Measurements from ENCODE around the gene CFAP57. TPM values are rescaled to one million over a fixed set of nuclear protein-coding genes. Genes with fewer than 3 reads are reported as not detected.

The CFAP57 gene
- polyA plus RNA-seq, 1 experiment = 0.27 TPM

DNA sequence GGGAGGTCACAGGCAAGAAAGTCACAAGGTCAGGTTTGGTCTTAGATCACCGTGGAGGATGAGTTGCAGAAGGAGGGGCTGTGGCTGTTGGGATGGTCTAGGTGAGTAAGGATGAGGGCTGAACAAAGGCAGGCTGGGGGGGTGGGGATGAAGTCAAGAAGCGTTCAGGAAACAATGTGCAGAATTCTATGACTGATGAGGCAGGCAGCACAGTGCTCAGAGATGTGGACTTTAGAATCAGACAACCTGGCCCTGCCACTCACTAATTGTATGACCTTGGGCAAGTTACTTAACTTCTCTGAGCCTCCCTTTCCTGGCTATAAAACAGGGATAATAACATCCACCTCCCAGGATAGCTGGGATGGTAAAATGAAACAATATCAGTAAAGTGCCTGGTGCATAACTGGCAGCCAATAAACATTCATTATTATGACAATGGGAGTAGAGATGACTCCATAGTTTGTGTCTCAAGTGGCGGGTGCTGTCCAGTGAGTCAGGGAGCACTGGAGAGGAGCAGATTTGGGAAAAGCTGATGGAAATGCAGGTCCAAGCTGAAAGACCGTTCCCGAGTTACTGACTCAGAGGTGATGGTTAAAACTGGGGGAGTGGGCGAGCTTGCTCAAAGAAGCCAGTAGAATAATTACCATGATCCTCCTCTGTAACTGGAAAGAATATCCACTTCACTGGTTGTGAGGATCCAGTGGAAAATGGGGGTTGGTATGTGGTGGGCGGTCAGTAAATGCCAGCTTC is 130.8 kb downstream of the CFAP57 start:
- no peak for DNase-seq (ENCODE audit: low read depth)
- POLR2A ChIA-PET = no interaction called here

DNA sequence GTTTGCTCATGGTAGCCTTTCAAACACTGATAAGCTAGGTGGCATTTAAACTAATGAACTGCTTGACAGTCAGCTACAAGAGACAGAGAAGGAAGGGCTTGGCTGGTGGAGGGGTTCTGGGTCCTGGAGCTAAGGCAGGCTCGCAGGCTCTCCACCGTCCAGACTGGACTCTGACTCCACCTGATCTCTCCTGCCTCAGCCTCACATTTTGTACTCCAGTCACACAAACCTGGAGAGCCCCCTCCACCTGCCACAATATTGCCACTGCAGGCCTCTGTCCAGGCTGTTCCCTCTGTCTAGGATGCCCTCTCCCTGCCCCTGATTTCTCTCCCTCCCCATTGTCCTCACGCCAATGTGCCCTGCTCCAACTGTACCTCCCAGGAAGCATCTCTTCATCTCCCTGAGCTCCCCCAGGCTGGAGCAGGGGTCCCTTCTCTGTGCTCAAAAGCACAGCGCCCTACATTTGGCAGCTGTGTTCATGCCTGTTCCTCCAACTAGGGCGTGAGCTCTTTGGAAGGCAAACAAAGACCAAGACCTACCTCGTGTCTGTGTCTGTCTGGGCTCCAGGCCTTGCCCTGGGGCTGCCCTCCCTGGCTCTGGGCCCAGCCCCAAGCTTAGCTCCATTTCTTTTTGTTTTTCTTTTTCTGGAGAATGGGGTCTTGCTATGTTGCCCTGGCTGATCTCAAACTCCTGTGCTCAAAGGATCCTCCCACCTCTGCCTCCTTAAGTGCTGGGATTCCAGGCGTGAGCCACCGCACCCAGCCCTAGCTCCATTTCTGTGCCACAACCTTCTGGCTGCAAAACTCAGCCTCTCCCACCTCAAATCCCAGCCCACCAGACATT is 131.6 kb downstream of the CFAP57 start:
- ChIA-PET CTCF (interaction anchor here (0.6 to 1.2 kb wide), 3 partner anchors 9 to 594 kb away, joined by 3 read pairs; no protein-coding TSS in a partner anchor), POLR2A (no interaction called here)
- TF ChIP-seq CTCF (IDR thresholded peaks at IDR 0.05; ENCODE audit: insufficient read depth, low read depth, low read length) = no peak
- H3K4me3 ChIP-seq (ENCODE audit: low read depth, low read length) = no peak overlapping the region
- no peaks in the 10 kb centered on the region for H3K36me3 ChIP-seq (ENCODE audit: control insufficient read depth, insufficient read depth, low read length)
- DNase-seq (ENCODE audit: low read depth) = no peak
- peaks cover 1% of the 10 kb centered on the region; the same call in 1 of the 2 replicates for H3K27me3 ChIP-seq (ENCODE audit: control insufficient read depth, insufficient read depth, low read length)

More for the DNA sequence above, 130.8 kb downstream of the CFAP57 start:
- Histone ChIP-seq H3K36me3 (ENCODE audit: control insufficient read depth, insufficient read depth, low read length) (no peaks in the 10 kb centered on the region), H3K27me3 (ENCODE audit: control insufficient read depth, insufficient read depth, low read length) (peaks cover 1% of the 10 kb centered on the region; the same call in 1 of the 2 replicates), H3K4me3 (ENCODE audit: low read depth, low read length) (no peak overlapping the region)
- TF ChIP-seq CTCF (IDR thresholded peaks at IDR 0.05; ENCODE audit: insufficient read depth, low read depth, low read length) = no peak
- CTCF ChIA-PET = interaction anchor here (1.2 kb wide), 1 partner anchor 9 kb away, joined by 3 read pairs; no protein-coding TSS in a partner anchor

Small RNAs within 50 kb of the gene (small RNA-seq; reads per million reads assigned to genes)
- not detected for gene RNA5SP46 (ENCODE audit: insufficient read length, low read depth, low replicate concordance)

Other genes with a start within 250 kb of the CFAP57 start
- gene SLC2A1, start 213.5 kb upstream of the CFAP57 start, polyA plus RNA-seq (2011; rRNA removed) = 100 and 193 TPM in 2 replicates
- 63.4 and 70.9 TPM in 2 replicates for gene EBNA1BP2, start within 50 bp of the CFAP57 start, polyA plus RNA-seq (2011; rRNA removed)
- gene TMEM125, start 97.7 kb downstream of the CFAP57 start, polyA plus RNA-seq (2011; rRNA removed) = 0.17 TPM in 2 replicates
- gene C1orf210, start 113.3 kb downstream of the CFAP57 start, polyA plus RNA-seq (2011; rRNA removed) = not detected in 2 replicates
- gene TIE1, start 128.7 kb downstream of the CFAP57 start, polyA plus RNA-seq (2011; rRNA removed) = 0.05 TPM in 1 of 2 replicates, not detected in the other
- gene MPL, start 165.5 kb downstream of the CFAP57 start, polyA plus RNA-seq (2011; rRNA removed) = not detected in 2 replicates
- 58.4 and 107 TPM in 2 replicates for gene CDC20, start 186.7 kb downstream of the CFAP57 start, polyA plus RNA-seq (2011; rRNA removed)
- gene ELOVL1, start 195.7 kb downstream of the CFAP57 start, polyA plus RNA-seq (2011; rRNA removed) = 263 and 287 TPM in 2 replicates
- gene MED8, start 217.5 kb downstream of the CFAP57 start, polyA plus RNA-seq (2011; rRNA removed) = 50.8 and 52.0 TPM in 2 replicates
- 8.6 and 12.1 TPM in 2 replicates for gene SZT2, start 217.6 kb downstream of the CFAP57 start, polyA plus RNA-seq (2011; rRNA removed)

Measured in BJ (cell line).